ENCODE measurements around the gene SCGB1C1. TPM values are rescaled to one million over a fixed set of nuclear protein-coding genes. Genes with fewer than 3 reads are reported as not detected.
A peak's percentile ranks its signal among the peaks of the same experiment; 100 is the strongest.

Gene SCGB1C1
- total and polyA plus RNA-seq, 9 of the 15 experiments (the other 6 are each of a cell fraction or from before 2014, with no cell fraction given) = not detected

GRCh38 chr11:223026-223789 is 30.3 kb downstream of the SCGB1C1 start:
- 92% methylated on average over 15 of the region's 16 CpGs for WGBS (ENCODE audit: insufficient coverage, low coverage, missing lambda C conversion rate)
- H3K27me3 ChIP-seq (ENCODE audit: control insufficient read depth in 2 of 2, insufficient read depth in 2 of 2, low read length in 2 of 2) = no peaks in the 10 kb centered on the region
- H3K4me3 ChIP-seq = no peak overlapping the region
- no peaks in the 10 kb centered on the region for H4K20me1 ChIP-seq (replicated peaks; ENCODE audit: control insufficient read depth, insufficient read depth, low read length)
- H3K4me1 ChIP-seq (replicated peaks in 1 of 2; ENCODE audit: control insufficient read depth in 2 of 2, insufficient read depth in 2 of 2, low read length in 2 of 2) = peaks cover 12 to 26% of the 10 kb centered on the region in 2 experiments; a peak in 4 of 5 replicates
- peaks cover 37% of the 10 kb centered on the region; the same call in 2 of the 3 replicates for H3K36me3 ChIP-seq (ENCODE audit: control insufficient read depth, insufficient read depth, low read length)
- H3K9me1 ChIP-seq (ENCODE audit: control insufficient read depth, insufficient read depth, low read length) = no peaks in the 10 kb centered on the region
- FAIRE-seq (no peak), ATAC-seq (no peak), DNase-seq (ENCODE audit: extremely low read depth in 1 of 4, low spot score in 3 of 4) (no peak)
- peaks cover 3% of the 10 kb centered on the region; the same call in 1 of the 3 replicates for H3K79me2 ChIP-seq (ENCODE audit: control insufficient read depth, insufficient read depth, low read length)
- ChIA-PET POLR2A (interaction anchor here (0.7 to 2.3 kb wide), 2 partner anchors 12 to 16 kb away, joined by 4 to 10 read pairs; partner anchors contain the start of genes BET1L and RIC8A), CTCF (ENCODE audit: low intra/inter-chr PET ratio) (no interaction called here)
- H3K9me3 ChIP-seq (replicated peaks; ENCODE audit: control insufficient read depth, insufficient read depth, low read depth, low read length) = peaks cover 17% of the 10 kb centered on the region
- BruUV-seq (replicated peaks) = no TSS peak
- H3K4me2 ChIP-seq (ENCODE audit: insufficient read depth, low read length) = no peak overlapping the region
- intact Hi-C loops (cut with micrococcal nuclease) (no loop called here), in situ Hi-C loops (cut with MboI) (no loop called here)
- H3K27ac ChIP-seq (ENCODE audit: extremely low read depth, low read depth, low read length) = no peak overlapping the region; the same call in 2 of the 3 replicates
- no peak overlapping the region for H2AFZ ChIP-seq (ENCODE audit: low read depth, low read length)
- TF ChIP-seq, protein P1, sequence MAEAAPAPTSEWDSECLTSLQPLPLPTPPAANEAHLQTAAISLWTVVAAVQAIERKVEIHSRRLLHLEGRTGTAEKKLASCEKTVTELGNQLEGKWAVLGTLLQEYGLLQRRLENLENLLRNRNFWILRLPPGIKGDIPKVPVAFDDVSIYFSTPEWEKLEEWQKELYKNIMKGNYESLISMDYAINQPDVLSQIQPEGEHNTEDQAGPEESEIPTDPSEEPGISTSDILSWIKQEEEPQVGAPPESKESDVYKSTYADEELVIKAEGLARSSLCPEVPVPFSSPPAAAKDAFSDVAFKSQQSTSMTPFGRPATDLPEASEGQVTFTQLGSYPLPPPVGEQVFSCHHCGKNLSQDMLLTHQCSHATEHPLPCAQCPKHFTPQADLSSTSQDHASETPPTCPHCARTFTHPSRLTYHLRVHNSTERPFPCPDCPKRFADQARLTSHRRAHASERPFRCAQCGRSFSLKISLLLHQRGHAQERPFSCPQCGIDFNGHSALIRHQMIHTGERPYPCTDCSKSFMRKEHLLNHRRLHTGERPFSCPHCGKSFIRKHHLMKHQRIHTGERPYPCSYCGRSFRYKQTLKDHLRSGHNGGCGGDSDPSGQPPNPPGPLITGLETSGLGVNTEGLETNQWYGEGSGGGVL (CRISPR knock-in tag; IDR thresholded peaks at IDR 0.05) = no peak
- TF ChIP-seq GTF2E2 (tag; IDR thresholded peaks at IDR 0.05) = no peak
- 0 out of 2 replicates have a peak, but pooled peaks have one; percentile 20 for TF ChIP-seq ZBTB1 (CRISPR knock-in tag; IDR thresholded peaks at IDR 0.05; ENCODE audit: borderline replicate concordance, low read depth)
- TF ChIP-seq WHSC1 (IDR thresholded peaks at IDR 0.05; ENCODE audit: low read length) = no peak
- H3K9ac ChIP-seq (ENCODE audit: insufficient read depth in 1 of 2, low read depth in 2 of 2, low read length in 2 of 2) = peak overlapping the region in 1 of 2 experiments; percentile 55; a peak in 2 of 4 replicates

All from K562 (cell line).